H9 (cell line): Measurements from ENCODE around the gene EIF4A3. TPM values are rescaled to one million over a fixed set of nuclear protein-coding genes. Genes with fewer than 3 reads are reported as not detected.

Experiments
- DNase-seq: peaks from one replicate; pipeline ENCODE4 v3.0.0-alpha.2; 2017
- H2AFZ ChIP-seq: one replicate; pipeline ENCODE4 v1.6.1; 2013; ENCODE audit warnings: mild to moderate bottlenecking, low read length, control low read depth, moderate library complexity
- H2AK5ac ChIP-seq: 2 replicates; pipeline ENCODE4 v1.6.1; 2013; ENCODE audit warnings: low read length, control low read depth, mixed read lengths; ENCODE audit not compliant: insufficient read length
- H2BK120ac ChIP-seq: one replicate; pipeline ENCODE4 v1.6.1; 2013; ENCODE audit warnings: low read depth, mild to moderate bottlenecking, low read length, control low read depth, inconsistent platforms; ENCODE audit not compliant: poor library complexity, severe bottlenecking
- H2BK12ac ChIP-seq: 2 replicates; pipeline ENCODE4 v1.6.1; 2013; ENCODE audit warnings: low read length, control low read depth, mixed read lengths, low read depth; ENCODE audit not compliant: insufficient read length
- H2BK15ac ChIP-seq: 2 replicates; pipeline ENCODE4 v1.6.1; 2013; ENCODE audit warnings: low read depth, low read length, control low read depth
- H2BK20ac ChIP-seq: one replicate; pipeline ENCODE4 v1.6.1; 2013; ENCODE audit warnings: low read depth, mild to moderate bottlenecking, low read length, control low read depth, inconsistent platforms; ENCODE audit not compliant: poor library complexity, severe bottlenecking
- H2BK5ac ChIP-seq: 2 replicates; pipeline ENCODE4 v1.6.1; 2013; ENCODE audit warnings: low read length, control low read depth, mixed read lengths; ENCODE audit not compliant: insufficient read length
- H3K14ac ChIP-seq: 2 replicates; pipeline ENCODE4 v1.6.1; 2013; ENCODE audit warnings: low read length, control low read depth; ENCODE audit not compliant: insufficient read depth
- H3K18ac ChIP-seq: 2 replicates; pipeline ENCODE4 v1.6.1; 2013; ENCODE audit warnings: low read depth, mild to moderate bottlenecking, mixed read lengths, low read length, control low read depth; ENCODE audit not compliant: insufficient read length
- H3K23ac ChIP-seq: 2 replicates; pipeline ENCODE4 v1.6.1; 2013; ENCODE audit warnings: low read length, control low read depth, mixed read lengths, low read depth; ENCODE audit not compliant: insufficient read length
- H3K23me2 ChIP-seq: 2 replicates; pipeline ENCODE4 v1.6.1; 2013; ENCODE audit warnings: low read depth, mild to moderate bottlenecking, mixed read lengths, low read length, control low read depth; ENCODE audit not compliant: insufficient read length, poor library complexity, severe bottlenecking
- H3K27ac ChIP-seq: 2 replicates; pipeline ENCODE4 v1.5.1; 2013; ENCODE audit warnings: low read length, control low read depth, mixed read lengths, low read depth; ENCODE audit not compliant: insufficient read length
- H3K27me3 ChIP-seq: 2 replicates; pipeline ENCODE4 v1.6.1; 2013; ENCODE audit warnings: low read length, control low read depth, inconsistent platforms; ENCODE audit not compliant: insufficient read depth
- H3K4ac ChIP-seq: 2 replicates; pipeline ENCODE4 v1.6.1; 2013; ENCODE audit warnings: low read depth, mild to moderate bottlenecking, control low read depth, inconsistent platforms, low read length, moderate library complexity
- H3K4me1 ChIP-seq: 2 replicates; pipeline ENCODE4 v1.6.1; 2013; ENCODE audit warnings: low read length, control low read depth, inconsistent platforms; ENCODE audit not compliant: insufficient read depth
- H3K4me2 ChIP-seq: 2 replicates; pipeline ENCODE4 v1.6.1; 2013; ENCODE audit warnings: low read length, control low read depth, mixed read lengths; ENCODE audit not compliant: insufficient read length, insufficient read depth
- H3K56ac ChIP-seq: 2 replicates; pipeline ENCODE4 v1.6.1; 2013; ENCODE audit warnings: low read depth, mild to moderate bottlenecking, mixed read lengths, low read length, control low read depth; ENCODE audit not compliant: insufficient read length
- H3K79me1 ChIP-seq: 2 replicates; pipeline ENCODE4 v1.6.1; 2013; ENCODE audit warnings: low read depth, mild to moderate bottlenecking, moderate library complexity, low read length, control low read depth, inconsistent platforms; ENCODE audit not compliant: insufficient read depth, poor library complexity, severe bottlenecking
- H3K79me2 ChIP-seq: 2 replicates; pipeline ENCODE4 v1.6.1; 2013; ENCODE audit warnings: low read length, control low read depth, inconsistent platforms; ENCODE audit not compliant: insufficient read depth
- H3K9ac ChIP-seq: 2 replicates; pipeline ENCODE4 v1.6.1; 2013; ENCODE audit warnings: low read length, control low read depth, mixed read lengths; ENCODE audit not compliant: insufficient read length; ENCODE audit errors: extremely low read depth
- H3K9me3 ChIP-seq: one replicate; pipeline ENCODE4 v1.6.1; 2013; ENCODE audit warnings: low read depth, low read length, inconsistent platforms; ENCODE audit not compliant: control insufficient read depth
- H3T11ph ChIP-seq: one replicate; pipeline ENCODE4 v1.6.1; 2013; ENCODE audit warnings: mild to moderate bottlenecking, low read length, control low read depth, inconsistent platforms
- H4K20me1 ChIP-seq: one replicate; pipeline ENCODE4 v1.6.1; 2013; ENCODE audit not compliant: control insufficient read depth, insufficient read length, insufficient read depth
- H4K5ac ChIP-seq: 2 replicates; pipeline ENCODE4 v1.6.1; 2013; ENCODE audit warnings: low read depth, mild to moderate bottlenecking, mixed read lengths, low read length, control low read depth; ENCODE audit not compliant: insufficient read length
- H4K8ac ChIP-seq: replicated peaks from 2 replicates; pipeline ENCODE4 v1.6.1; 2013; ENCODE audit warnings: low read length, control low read depth, mixed read lengths, low read depth; ENCODE audit not compliant: insufficient read length
- H4K91ac ChIP-seq: 2 replicates; pipeline ENCODE4 v1.6.1; 2013; ENCODE audit warnings: low read depth, mild to moderate bottlenecking, moderate library complexity, mixed read lengths, low read length, control low read depth; ENCODE audit not compliant: insufficient read length
- H3K27ac Mint-ChIP-seq, 3 experiments: 2 replicates in 2 of 3; 3 replicates in 1 of 3; pipeline ENCODE4 v1.8.0; 2020 to 2021; ENCODE audit warnings: mixed read lengths in 3 of 3, mild to moderate bottlenecking in 1 of 3, moderate library complexity in 1 of 3
- H3K27me3 Mint-ChIP-seq: 2 replicates; pipeline ENCODE4 v1.8.0; 2021; ENCODE audit warnings: low read depth, mild to moderate bottlenecking, moderate library complexity, mixed read lengths
- H3K36me3 Mint-ChIP-seq, 3 experiments: 2 replicates in 2 of 3; 3 replicates in 1 of 3; pipeline ENCODE4 v1.8.0; 2020 to 2021; ENCODE audit warnings: low read depth in 3 of 3, mixed read lengths in 3 of 3; ENCODE audit not compliant: insufficient read depth in 1 of 3
- H3K4me1 Mint-ChIP-seq, 2 experiments: 2 replicates each; pipeline ENCODE4 v1.8.0; 2020; ENCODE audit warnings: mixed read lengths in 2 of 2
- H3K4me3 Mint-ChIP-seq, 2 experiments: 2 replicates in 1 of 2; 3 replicates in 1 of 2; pipeline ENCODE4 v1.8.0; 2020 to 2021; ENCODE audit warnings: mild to moderate bottlenecking in 2 of 2, mixed read lengths in 2 of 2, moderate library complexity in 1 of 2
- H3K9me3 Mint-ChIP-seq, 2 experiments: 2 replicates in 1 of 2; 3 replicates in 1 of 2; pipeline ENCODE4 v1.8.0; 2020; ENCODE audit warnings: mild to moderate bottlenecking in 2 of 2, mixed read lengths in 2 of 2, moderate library complexity in 1 of 2
- CTCF ChIP-seq: fragments of 200-600 bp; sonication (generic); conservative IDR thresholded peaks from 3 replicates; pipeline ENCODE4 v1.8.0; 2021; ENCODE audit warnings: antibody characterized with exemption, mild to moderate bottlenecking
- WGBS: extraction: QIAGEN DNeasy Blood & Tissue Kit; methylation state at CpG from one replicate; pipeline ENCODE4 v1.1.7; 2013; ENCODE audit warnings: missing lambda C conversion rate, low lambda C conversion rate, mixed read lengths; ENCODE audit not compliant: insufficient read length; ENCODE audit errors: extremely low coverage; 5-methylcytosine and 5-hydroxymethylcytosine counted together
- total RNA-seq: library from RNA; stranded (reverse); gene quantifications from 2 replicates; pipeline ENCODE4 v1.2.1, GENCODE V29; 2021

The EIF4A3 gene
- total RNA-seq, 1 experiment from 2014 or later: 162 TPM

- no peak overlapping the region for H3K14ac ChIP-seq
- H2BK20ac ChIP-seq: no peak overlapping the region
- no CpG with 5 or more reads among the region's 40 CpGs for WGBS
- no peak overlapping the region for H4K5ac ChIP-seq
- H2BK15ac ChIP-seq: no peak overlapping the region
- H3T11ph ChIP-seq: no peak overlapping the region
- no peak overlapping the region for H4K91ac ChIP-seq
- no peaks in the 10 kb centered on the region for H3K4me1 ChIP-seq
- no peak for TF ChIP-seq CTCF
- H3K4me2 ChIP-seq: no peak overlapping the region
- no peak overlapping the region for H2BK5ac ChIP-seq
- H3K79me2 ChIP-seq: no peaks in the 10 kb centered on the region
- no peaks in the 10 kb centered on the region for H3K79me1 ChIP-seq
- no peak overlapping the region for H3K23ac ChIP-seq
- H4K8ac ChIP-seq: no peak overlapping the region
- H3K4me3 Mint-ChIP-seq: no peak overlapping the region
- peak; percentile 15 for DNase-seq
- no peaks in the 10 kb centered on the region; the same call in 1 of the 2 replicates for H3K27me3 Mint-ChIP-seq
- H3K18ac ChIP-seq: no peak overlapping the region
- no peak overlapping the region for H2BK12ac ChIP-seq
- H3K27ac Mint-ChIP-seq: no peak overlapping the region; a peak in 1 of 7 replicates
- no peaks in the 10 kb centered on the region for H4K20me1 ChIP-seq
- H3K9ac ChIP-seq: no peak overlapping the region
- H3K36me3 Mint-ChIP-seq: peaks cover 0 to 7% (median under 1%) of the 10 kb centered on the region in 3 experiments; a peak in 3 of 7 replicates
- peaks cover 16 to 27% of the 10 kb centered on the region in 2 experiments for H3K4me1 Mint-ChIP-seq
- H3K27me3 ChIP-seq: no peaks in the 10 kb centered on the region
- no peak overlapping the region for H3K27ac ChIP-seq
- H2BK120ac ChIP-seq: no peak overlapping the region
- H3K56ac ChIP-seq: no peak overlapping the region
- no peaks in the 10 kb centered on the region for H3K23me2 ChIP-seq
- no peak overlapping the region for H2AK5ac ChIP-seq
- H3K4ac ChIP-seq: no peak overlapping the region
- no peaks in the 10 kb centered on the region for H3K9me3 ChIP-seq
- H2AFZ ChIP-seq: no peak overlapping the region
- no peaks in the 10 kb centered on the region for H3K9me3 Mint-ChIP-seq
Observed at GRCh38 chr17:80108036-80108971, 38.6 kb downstream of the EIF4A3 start.
